ENCODE data around the gene N4BP2.
A peak's percentile ranks its signal among the peaks of the same experiment; 100 is the strongest.
"Not testable (repeated sequence)": the region's sequence is repeated elsewhere in the genome, so short reads cannot be mapped to it uniquely, and the experiment has no call there.

Gene N4BP2

GRCh38 chr4:40056716-40057585 is at the start of gene N4BP2:
Gene N4BP2, plus strand, starts transcription at chr4:40056850. Its CDS starts 40,491 bp downstream, at chr4:40097341.
- DNase-seq (ENCODE audit: low read depth in 4 of 4, low spot score in 1 of 4): peak; percentile 40 to 66 (median 55)

- no peak for DNase-seq (ENCODE audit: low read depth in 4 of 4, low spot score in 1 of 4)
Observed at GRCh38 chr4:40016007-40016406, 40.6 kb upstream of the N4BP2 start.

GRCh38 chr4:40020221-40020620 is 36.4 kb upstream of the N4BP2 start:
- DNase-seq (ENCODE audit: low read depth in 4 of 4, low spot score in 1 of 4): no peak

- not testable (repeated sequence) for DNase-seq (ENCODE audit: low read depth in 4 of 4, low spot score in 1 of 4)
Observed at GRCh38 chr4:40021116-40021515, 35.5 kb upstream of the N4BP2 start.

GRCh38 chr4:40024049-40024448 is 32.6 kb upstream of the N4BP2 start:
- DNase-seq (ENCODE audit: low read depth in 4 of 4, low spot score in 1 of 4): not testable (repeated sequence)

- DNase-seq (ENCODE audit: low read depth in 4 of 4, low spot score in 1 of 4): no peak
Observed at GRCh38 chr4:40032785-40033184, 23.9 kb upstream of the N4BP2 start.

GRCh38 chr4:40033613-40034012 is 23.0 kb upstream of the N4BP2 start:
- DNase-seq (ENCODE audit: low read depth in 4 of 4, low spot score in 1 of 4): no peak

- no peak for DNase-seq (ENCODE audit: low read depth in 4 of 4, low spot score in 1 of 4)
Observed at GRCh38 chr4:40038977-40039376, 17.7 kb upstream of the N4BP2 start.

GRCh38 chr4:40040908-40041307 is 15.7 kb upstream of the N4BP2 start:
- DNase-seq (ENCODE audit: low read depth in 4 of 4, low spot score in 1 of 4): no peak

GRCh38 chr4:40043786-40044185 is 12.9 kb upstream of the N4BP2 start:
- no peak for DNase-seq (ENCODE audit: low read depth in 4 of 4, low spot score in 1 of 4)

GRCh38 chr4:40046311-40046980 is 10.2 kb upstream of the N4BP2 start:
- DNase-seq (ENCODE audit: low read depth in 4 of 4, low spot score in 1 of 4): peak in 2 of 4 experiments; percentile 14 to 30

- no peak for DNase-seq (ENCODE audit: low read depth in 4 of 4, low spot score in 1 of 4)
Observed at GRCh38 chr4:40053161-40053560, 3.5 kb upstream of the N4BP2 start.

GRCh38 chr4:40055511-40055862 is 1.2 kb upstream of the N4BP2 start:
- peak in 3 of 4 experiments; percentile 5 to 28 (median 8) for DNase-seq (ENCODE audit: low read depth in 4 of 4, low spot score in 1 of 4)

GRCh38 chr4:40055863-40056715 is 561 bp upstream of the N4BP2 start:
- DNase-seq (ENCODE audit: low read depth in 4 of 4, low spot score in 1 of 4): peak in 3 of 4 experiments; percentile 18 to 41 (median 20)

GRCh38 chr4:40057586-40058091 is 989 bp downstream of the N4BP2 start:
- DNase-seq (ENCODE audit: low read depth in 4 of 4, low spot score in 1 of 4): peak; percentile 29 to 57 (median 37)

GRCh38 chr4:40058121-40058520 is 1.5 kb downstream of the N4BP2 start:
- DNase-seq (ENCODE audit: low read depth in 4 of 4, low spot score in 1 of 4): no peak

GRCh38 chr4:40058854-40059253 is 2.2 kb downstream of the N4BP2 start:
- no peak for DNase-seq (ENCODE audit: low read depth in 4 of 4, low spot score in 1 of 4)

GRCh38 chr4:40059362-40059761 is 2.7 kb downstream of the N4BP2 start:
- no peak for DNase-seq (ENCODE audit: low read depth in 4 of 4, low spot score in 1 of 4)

GRCh38 chr4:40065010-40065409 is 8.4 kb downstream of the N4BP2 start:
- DNase-seq (ENCODE audit: low read depth in 4 of 4, low spot score in 1 of 4): no peak

- no peak for DNase-seq (ENCODE audit: low read depth in 4 of 4, low spot score in 1 of 4)
Observed at GRCh38 chr4:40066651-40067050, 10.0 kb downstream of the N4BP2 start.

- DNase-seq (ENCODE audit: low read depth in 4 of 4, low spot score in 1 of 4): no peak
Observed at GRCh38 chr4:40070387-40070786, 13.7 kb downstream of the N4BP2 start.

Measured in stimulated activated CD4-positive, alpha-beta T cell treated with anti-CD3 and anti-CD28 coated beads, Interleukin-1b, Interleukin-23, amount 100 ng/mL, for 24 hours (primary cell).